A549 (cell line): Measurements from ENCODE around the gene ITCH.

Experiments
- BCL3 ChIP-seq: fragments of >200 bp; sonication (Bioruptor Twin); formaldehyde crosslinking; IDR thresholded peaks from 3 replicates; pipeline ENCODE4 v1.6.1; 2016
- CTCF ChIP-seq: fragments of >200 bp; sonication (Bioruptor Twin); formaldehyde crosslinking; IDR thresholded peaks from 3 replicates; pipeline ENCODE4 v1.5.1; 2016
- EP300 ChIP-seq, 2 experiments: fragments of >200 bp; sonication (Bioruptor Twin); formaldehyde crosslinking; IDR thresholded peaks; 2 replicates in 1 of 2; 3 replicates in 1 of 2; pipeline ENCODE4 v1.6.1; 2016 to 2017
- HDAC2 ChIP-seq: fragments of 200-600 bp; sonication (generic); IDR thresholded peaks from 2 replicates; pipeline ENCODE4 v1.6.1; 2016
- MAFK ChIP-seq: fragments of 450-650 bp; IDR thresholded peaks from 2 replicates; pipeline ENCODE4 v1.6.1; 2014; ENCODE audit not compliant: partially characterized antibody
- MAX ChIP-seq: IDR thresholded peaks from 2 replicates; pipeline ENCODE4 v1.6.1; 2012
- POLR2A ChIP-seq: IDR thresholded peaks from 2 replicates; pipeline ENCODE4 v1.6.1; 2012; ENCODE audit warnings: mild to moderate bottlenecking, low read length
- POLR2AphosphoS2 ChIP-seq: conservative IDR thresholded peaks from 2 replicates; pipeline ENCODE4 v1.6.1; 2012; ENCODE audit warnings: low read length, improper control_type of control experiment, inconsistent platforms
- RCOR1 ChIP-seq: fragments of 150-350 bp; IDR thresholded peaks from 2 replicates; pipeline ENCODE4 v1.6.1; 2014; ENCODE audit warnings: antibody characterized with exemption, low read length, low read depth
- REST ChIP-seq: fragments of 200-600 bp; sonication (generic); IDR thresholded peaks from 2 replicates; pipeline ENCODE4 v1.6.1; 2016; ENCODE audit warnings: antibody characterized with exemption, mild to moderate bottlenecking, moderate library complexity
- TP53 ChIP-seq: fragments of 250-450 bp; sonication (Bioruptor Pico); IDR thresholded peaks from 2 replicates; pipeline ENCODE4 v1.5.0; 2021; ENCODE audit warnings: mild to moderate bottlenecking, moderate library complexity
- USF2 ChIP-seq: fragments of 450-650 bp; IDR thresholded peaks from 2 replicates; pipeline ENCODE4 v1.6.1; 2014; ENCODE audit warnings: antibody characterized with exemption
- ZFP36 ChIP-seq: fragments of 450-650 bp; IDR thresholded peaks from 2 replicates; pipeline ENCODE4 v1.6.1; 2014; ENCODE audit warnings: borderline replicate concordance; ENCODE audit not compliant: partially characterized antibody

- TF ChIP-seq POLR2A, result no peak
- TF ChIP-seq RCOR1, result no peak
- no peak for TF ChIP-seq CTCF
- TF ChIP-seq MAFK, result no peak
- TF ChIP-seq REST, result no peak
- no peak for TF ChIP-seq USF2
- TF ChIP-seq BCL3, result no peak
- no peak for TF ChIP-seq EP300 (IDR thresholded peaks at IDR 0.05)
- no peak for TF ChIP-seq TP53 (CRISPR knock-in tag)
- TF ChIP-seq POLR2AphosphoS2, result no peak
- no peak for TF ChIP-seq ZFP36
- TF ChIP-seq HDAC2, result no peak
- no peak for TF ChIP-seq MAX
Measured at GRCh38 chr20:34525342-34525708, 162.3 kb downstream of the ITCH start.
